Frontal cortex (tissue), 4 donors: ENCODE results near the gene ZMYND8. TPM values are rescaled to one million over a fixed set of nuclear protein-coding genes. Genes with fewer than 3 reads are reported as not detected.
"Not testable (repeated sequence)": the region's sequence is repeated elsewhere in the genome, so short reads cannot be mapped to it uniquely, and the experiment has no call there.

Experiments used
- DNase-seq, 2 donors: peaks; one replicate each; pipeline ENCODE4 v3.0.0; 2012; ENCODE audit warnings: low spot score in 2 of 2
- FAIRE-seq: peaks from 2 replicates; lab custom pipeline; 2012; peaks lifted over from hg19 to GRCh38; lab: Jason Lieb, UNC
- total RNA-seq: library from RNA; depleted of rRNA; stranded (reverse); fragments of >200 nt; gene quantifications from one replicate; pipeline ENCODE4 v1.2.3, GENCODE V29; 2014
- donor health status: control.
- donor health status: control.
- donor health status: control.

Gene ZMYND8
- total RNA-seq, 1 donor from 2014 or later, result 36.7 TPM

DNA sequence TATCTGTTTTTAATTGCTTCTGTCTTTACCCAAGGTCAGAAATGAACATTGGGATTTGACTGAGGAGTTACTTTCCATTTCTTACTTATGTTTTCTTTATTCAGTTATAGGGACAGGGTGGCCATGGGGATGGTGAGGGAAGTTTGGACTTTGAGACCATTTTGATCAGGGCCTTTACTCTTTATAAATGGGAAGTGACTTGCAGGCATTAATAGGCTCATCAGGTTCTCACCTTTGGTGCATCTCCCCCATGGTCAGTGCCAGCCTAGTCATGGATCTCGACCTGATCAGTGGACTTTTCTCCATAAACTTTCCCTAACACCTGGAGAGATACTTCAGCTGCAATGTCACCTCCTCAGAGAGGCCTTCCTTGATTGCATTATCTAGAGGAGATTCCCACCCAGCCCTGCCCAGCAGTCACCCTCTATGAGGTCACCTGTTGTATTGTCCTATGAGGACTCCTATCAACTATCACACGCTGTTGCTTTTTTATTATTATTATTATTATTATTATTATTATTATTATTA is 16.8 kb upstream of the ZMYND8 start:
- DNase-seq (no peak), FAIRE-seq (no peak)

DNA sequence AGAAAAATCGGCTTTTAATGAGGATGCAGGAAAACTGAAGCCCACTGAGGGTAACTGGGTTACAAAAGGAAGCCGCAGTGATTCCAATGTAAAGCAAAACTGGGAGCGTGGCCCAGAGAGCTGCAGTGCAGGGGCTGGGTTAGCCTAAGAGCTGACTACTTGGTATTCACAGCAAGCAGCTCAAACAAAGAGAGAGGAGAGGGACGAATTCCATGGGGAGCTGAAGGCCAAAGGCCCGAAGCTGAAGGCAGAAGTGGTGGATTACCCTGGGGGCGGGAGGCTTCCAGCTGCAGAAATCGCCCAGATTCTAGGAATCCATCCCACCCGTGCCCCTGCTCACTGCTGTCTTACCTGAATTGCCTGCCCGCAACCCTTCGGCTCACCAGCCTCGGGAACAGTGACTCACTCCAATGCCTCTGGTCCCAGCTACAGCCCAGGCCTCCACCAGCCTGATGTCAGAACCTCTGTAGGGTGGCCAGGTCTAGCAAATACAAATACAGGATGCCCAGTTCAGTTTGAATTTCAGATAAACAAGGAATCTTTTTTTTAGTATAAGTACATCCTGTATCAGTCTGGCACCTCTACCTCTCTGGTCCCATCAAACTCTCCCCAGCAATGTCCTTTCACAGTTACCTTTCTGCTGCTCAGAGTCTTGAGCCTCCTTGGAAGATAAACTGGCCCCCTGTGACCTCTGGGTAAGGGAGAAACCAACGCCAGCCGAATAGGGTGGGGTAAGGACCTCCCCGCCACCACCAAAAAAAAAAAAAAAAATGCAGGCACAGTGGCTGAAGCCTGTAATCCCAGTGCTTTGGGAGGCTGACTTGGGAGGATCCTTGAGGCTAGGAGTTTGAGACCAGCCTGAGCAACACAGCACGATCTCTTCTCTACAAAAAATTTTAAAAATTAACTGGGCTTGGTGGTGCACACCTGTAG is 14.6 kb upstream of the ZMYND8 start:
- DNase-seq, result no peak
- FAIRE-seq, result no peak

GRCh38 chr20:47370214-47370613 is 13.7 kb upstream of the ZMYND8 start:
- FAIRE-seq (no peak), DNase-seq (no peak)

DNA sequence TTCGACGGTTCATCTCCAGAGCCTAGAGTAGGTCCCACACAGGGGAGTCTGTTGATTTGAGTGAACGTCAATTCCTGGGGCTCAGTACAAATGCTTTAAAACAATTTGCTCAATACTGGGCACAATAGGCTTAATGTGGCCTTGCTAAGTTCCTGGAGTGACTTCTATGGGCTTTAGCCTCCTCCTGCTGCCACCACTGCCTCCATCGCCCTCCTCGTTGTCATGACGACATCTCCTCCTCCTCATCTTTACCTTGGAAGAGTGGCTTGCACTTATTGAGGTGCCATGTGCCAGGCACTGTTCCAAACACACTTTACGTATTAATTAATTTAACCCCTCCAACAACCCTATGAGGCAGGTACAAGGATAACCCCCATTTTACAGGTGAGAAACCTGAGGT is 11.8 kb upstream of the ZMYND8 start:
- FAIRE-seq (no peak), DNase-seq (no peak)

GRCh38 chr20:47366301-47366700 is 9.8 kb upstream of the ZMYND8 start:
- not testable (repeated sequence) for FAIRE-seq

GRCh38 chr20:47365023-47365764 is 8.7 kb upstream of the ZMYND8 start:
- FAIRE-seq, result no peak
- DNase-seq, result no peak

More at GRCh38 chr20:47366301-47366700, 9.8 kb upstream of the ZMYND8 start:
- not testable (repeated sequence) for DNase-seq

DNA sequence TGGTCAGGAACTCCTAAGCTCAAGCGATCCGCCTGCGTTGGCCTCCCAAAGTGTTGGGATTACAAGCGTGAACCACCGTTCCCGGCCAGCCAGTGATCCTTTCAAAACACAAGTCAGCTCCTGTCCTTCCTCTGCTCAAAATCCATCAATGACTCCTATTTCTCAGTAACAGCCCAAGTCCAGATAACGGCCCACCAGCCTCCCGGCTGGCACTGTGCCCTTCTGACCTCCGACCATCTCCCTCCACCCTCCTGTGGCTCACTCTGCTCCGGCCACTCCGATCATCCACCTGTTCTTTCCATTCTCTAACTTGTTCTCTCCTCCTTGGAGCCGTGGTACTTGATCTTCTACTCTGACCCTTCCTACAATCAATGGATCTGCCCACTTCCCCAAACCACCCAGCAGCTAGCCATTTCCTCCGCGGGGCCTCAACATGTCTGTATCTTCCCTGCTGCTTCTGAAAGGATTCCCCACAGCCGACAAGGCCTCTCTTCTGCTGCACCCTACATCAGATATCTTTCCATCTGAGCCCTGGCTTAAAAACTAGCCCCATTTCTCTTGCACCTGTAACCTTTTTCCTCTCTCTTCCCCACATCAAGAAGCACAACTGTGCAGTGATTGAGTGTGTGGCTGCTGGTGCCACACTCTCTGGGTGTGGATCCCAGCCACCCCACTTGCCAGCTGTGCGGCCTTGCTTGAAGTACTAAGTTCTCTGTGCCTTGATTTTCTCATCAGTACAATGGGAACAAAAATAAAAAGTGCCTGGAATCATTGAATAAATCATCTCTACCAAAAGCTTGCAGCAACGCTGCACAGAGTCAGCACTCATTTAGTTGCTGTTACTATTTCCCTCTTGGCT is 6.1 kb upstream of the ZMYND8 start:
- FAIRE-seq, result no peak

DNA sequence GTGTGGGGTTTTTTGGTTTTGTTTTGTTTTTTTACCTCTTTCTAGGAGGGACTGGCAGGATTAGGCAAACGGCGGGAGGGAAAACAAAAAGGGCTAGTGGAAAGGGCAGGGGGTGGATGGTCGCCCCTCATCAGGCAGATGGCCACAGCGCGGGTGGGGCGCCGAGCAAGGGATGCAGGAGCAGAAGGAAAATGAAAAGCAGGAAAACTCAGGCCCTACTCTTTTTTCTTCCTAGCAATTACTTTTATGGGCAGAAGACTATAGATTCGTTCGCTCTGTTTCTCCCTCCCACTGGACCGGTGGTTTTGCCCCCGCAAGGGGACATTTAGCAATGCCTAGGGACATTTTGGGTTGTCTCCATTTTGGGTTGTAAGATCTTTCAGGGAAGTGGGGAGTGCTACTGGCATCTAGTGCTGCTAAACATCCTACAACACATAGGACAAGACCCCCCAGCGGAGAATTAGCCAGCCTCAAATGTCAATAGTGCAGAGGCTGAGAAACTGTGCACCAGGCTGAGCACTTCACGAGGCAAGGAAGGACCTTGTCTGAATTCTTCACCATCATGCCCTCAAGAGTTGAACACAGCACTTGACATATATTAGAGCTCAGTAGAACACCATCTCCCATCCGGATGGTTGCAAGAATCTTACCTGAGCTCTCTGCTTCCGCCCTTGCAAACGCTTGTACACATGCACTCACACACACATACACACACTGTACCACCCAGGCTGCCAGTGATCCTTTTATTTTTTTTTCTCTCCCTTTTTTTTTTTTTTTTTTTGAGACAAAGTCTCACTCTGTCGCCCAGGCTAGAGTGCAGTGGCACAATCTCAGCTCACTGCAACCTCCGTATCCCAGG is 4.8 kb upstream of the ZMYND8 start:
- no peak for DNase-seq
- FAIRE-seq, result no peak

More for the DNA sequence above, 6.1 kb upstream of the ZMYND8 start:
- DNase-seq, result no peak

DNA sequence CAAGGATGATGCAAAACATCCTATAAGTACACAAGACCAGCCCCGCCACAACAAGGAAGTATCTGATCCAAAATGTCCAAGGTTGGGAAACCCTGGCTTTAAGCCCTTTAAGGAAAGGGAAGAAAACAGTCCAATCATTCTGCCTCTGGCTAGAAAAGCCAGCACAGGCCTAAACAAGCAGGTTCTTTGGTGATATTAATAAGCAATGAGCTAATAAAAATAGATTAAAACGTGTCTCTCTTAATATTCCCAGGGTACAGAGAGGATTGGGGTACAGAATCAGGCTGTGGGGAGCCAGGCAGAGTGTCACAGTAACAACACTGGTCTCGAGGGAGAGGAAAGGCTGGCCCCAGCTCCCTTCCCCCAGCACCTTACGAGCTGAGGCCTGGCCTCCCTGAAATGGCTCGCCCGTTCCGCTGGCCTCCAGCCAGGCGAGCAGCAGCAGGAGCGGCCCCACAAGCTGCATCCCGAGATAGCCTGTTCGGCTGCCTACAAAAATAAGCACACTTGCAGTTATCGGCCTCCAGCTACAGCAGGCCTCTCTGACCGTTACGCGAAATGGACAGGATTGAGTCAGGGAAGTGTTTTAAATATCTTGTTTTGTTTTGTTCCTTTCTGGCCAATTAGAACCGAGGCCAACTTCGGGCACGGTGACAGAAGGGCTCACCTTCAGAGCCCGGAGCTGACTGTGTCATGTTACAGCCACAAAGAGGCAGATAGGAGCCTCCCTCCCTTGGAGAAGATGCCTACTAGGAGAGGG is 4.0 kb upstream of the ZMYND8 start:
- DNase-seq (peak in 1 of 2 donors; percentile 58), FAIRE-seq (no peak)

DNA sequence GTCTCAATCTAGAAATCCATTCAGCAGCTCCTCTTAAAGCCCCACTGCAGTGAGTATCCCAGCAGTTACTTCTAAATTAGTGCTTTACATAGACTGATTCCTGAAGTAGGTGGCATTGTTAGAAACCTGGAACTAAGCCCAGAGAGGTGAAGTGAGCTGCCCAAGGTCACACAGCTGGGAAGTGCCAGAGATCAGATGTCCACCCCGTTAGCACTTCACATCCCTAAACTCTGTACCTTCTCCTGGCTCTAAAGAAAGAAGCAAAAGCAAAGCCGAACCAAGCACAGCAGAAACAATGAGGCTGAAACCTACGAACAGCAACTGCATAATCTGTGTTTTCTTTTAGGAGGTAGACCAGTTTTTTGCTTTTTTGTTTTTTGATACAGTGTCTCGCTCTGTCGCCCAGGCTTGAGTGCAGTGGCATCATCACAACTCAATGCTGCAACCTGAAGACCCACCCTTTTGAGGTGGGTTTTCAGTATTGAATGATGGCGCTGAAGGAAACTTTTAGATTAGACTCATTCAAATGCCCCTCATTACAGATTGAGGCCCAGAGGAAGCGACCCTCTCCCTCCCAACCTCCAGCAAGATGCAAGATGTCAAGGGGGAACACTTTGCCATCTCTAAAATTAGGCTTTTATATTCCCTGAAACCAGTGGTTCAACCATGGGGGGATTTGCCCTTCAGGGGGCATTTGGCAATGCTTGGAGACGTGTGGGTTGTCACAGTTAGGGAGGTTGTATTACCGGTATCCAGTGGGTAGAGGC is 3.2 kb upstream of the ZMYND8 start:
- DNase-seq (no peak), FAIRE-seq (no peak)

DNA sequence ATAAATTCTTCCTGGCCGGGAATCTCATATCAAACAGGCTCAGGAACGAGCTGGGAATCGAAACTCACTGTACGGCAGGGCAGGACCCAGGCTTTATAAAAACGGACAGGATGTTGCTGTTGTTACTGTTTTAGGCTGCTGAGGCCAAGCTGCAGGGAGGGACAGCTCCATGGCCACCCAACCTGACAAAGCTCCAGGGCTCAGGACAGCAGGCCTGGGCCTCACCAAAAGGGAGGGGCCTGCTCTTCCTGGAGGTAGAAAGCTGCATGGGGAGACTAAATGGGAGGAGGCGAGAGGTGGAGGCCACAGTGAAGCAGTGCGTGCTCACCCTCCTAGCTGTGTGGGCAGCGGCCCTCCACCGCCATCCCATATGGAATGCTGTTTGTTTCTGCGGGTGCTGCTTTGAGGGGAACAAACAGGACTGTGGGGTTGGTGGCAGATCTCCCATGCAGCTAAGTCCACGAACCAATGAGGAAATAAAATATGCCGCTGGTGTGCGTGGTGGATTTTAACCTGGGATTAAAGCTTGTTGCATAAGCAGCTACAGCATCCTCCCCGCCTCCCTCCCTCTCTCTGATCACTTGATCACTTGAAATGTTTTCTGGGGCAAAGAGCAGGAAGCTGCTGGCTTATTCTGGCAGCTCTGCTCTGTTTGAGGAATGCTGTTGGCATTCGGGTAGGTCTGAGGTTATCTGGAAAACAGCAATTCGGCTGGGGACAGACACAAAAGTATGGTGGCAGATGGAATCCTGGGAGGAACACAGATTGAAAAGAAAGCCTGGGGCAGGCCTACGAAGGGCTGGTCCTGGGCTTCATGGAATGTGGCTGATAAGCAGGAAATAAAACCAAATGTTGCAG is 2.4 kb upstream of the ZMYND8 start:
- no peak for FAIRE-seq

GRCh38 chr20:47358039-47358671 is 1.7 kb upstream of the ZMYND8 start:
- FAIRE-seq (no peak), DNase-seq (no peak)

More for the DNA sequence above, 2.4 kb upstream of the ZMYND8 start:
- DNase-seq, result no peak

DNA sequence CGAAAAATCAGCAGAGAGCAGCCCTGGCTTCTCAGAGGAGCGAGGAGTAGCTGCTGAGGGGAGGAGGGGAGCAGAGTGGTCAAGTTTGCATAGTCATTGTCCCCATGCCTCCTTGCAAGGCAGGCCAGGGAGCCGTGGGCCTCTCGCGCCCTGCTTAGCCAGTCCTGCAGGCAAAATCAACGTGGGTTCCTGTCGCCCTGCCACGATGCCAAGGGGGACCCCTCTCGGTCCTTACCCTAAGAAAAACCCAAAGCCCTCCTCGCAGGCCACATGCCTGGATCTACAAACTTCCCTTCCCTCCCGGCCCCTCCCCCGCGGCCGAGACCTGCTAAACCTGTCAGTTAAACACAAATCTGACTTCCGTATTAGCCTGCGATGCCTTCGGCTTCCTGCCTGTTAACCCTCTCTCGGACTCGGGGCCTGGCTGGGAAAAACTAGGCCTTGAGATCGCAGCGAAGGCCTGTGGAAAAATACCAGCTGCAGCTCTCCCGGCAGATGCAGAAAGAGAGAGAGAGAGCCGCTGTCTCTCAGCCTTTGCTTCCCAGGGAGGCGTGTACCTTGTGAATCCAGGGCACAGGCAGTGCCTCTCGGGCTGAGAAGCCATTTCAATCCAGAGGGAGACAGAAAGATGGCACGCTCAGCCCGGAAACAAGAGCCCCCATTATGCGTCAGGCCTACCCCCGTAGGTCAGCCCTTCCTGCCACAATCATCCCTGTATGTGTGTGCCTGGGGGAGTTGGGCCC is 968 bp upstream of the ZMYND8 start:
- DNase-seq (no peak), FAIRE-seq (no peak)

DNA sequence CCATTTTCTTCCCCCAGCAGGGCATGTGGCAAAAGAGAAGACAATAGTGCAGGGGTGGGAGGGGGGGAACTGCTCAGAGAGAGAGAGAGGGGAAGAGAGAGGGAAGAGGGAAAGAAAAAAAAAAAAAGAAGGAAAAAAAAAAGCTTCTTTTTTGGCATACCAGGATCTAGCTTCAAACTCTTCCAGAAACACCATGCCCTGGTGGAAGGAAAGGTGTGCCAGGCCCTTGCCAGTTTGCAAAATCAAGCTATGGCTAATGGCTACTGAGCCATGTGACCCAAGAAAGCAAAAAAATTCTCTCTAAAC is 326 bp downstream of the ZMYND8 start:
- FAIRE-seq (no peak), DNase-seq (no peak)

GRCh38 chr20:47355489-47356219 is 845 bp downstream of the ZMYND8 start:
- FAIRE-seq (no peak), DNase-seq (no peak)
